DOHH2 (cell line): ENCODE data around the gene MRPL33.

Experiments used
- H3F3A ChIP-seq: fragments of 200-600 bp; sonication (generic), shearing (Covaris generic); 2 replicates; pipeline ENCODE4 v1.6.0; 2016; ENCODE audit warnings: antibody characterized with exemption, mild to moderate bottlenecking; ENCODE audit not compliant: control insufficient read depth, insufficient read depth
- H3K27ac ChIP-seq: fragments of 200-600 bp; sonication (generic); 2 replicates; pipeline ENCODE4 v1.5.1; 2014; ENCODE audit warnings: low read depth, mild to moderate bottlenecking, low read length, moderate library complexity
- H3K27me3 ChIP-seq: fragments of 200-600 bp; sonication (generic); 2 replicates; pipeline ENCODE4 v1.6.1; 2014; ENCODE audit warnings: mild to moderate bottlenecking, low read length, mixed read lengths; ENCODE audit not compliant: control insufficient read depth
- H3K36me3 ChIP-seq: fragments of 200-600 bp; sonication (generic); 2 replicates; pipeline ENCODE4 v1.6.1; 2014; ENCODE audit warnings: mild to moderate bottlenecking, low read length, moderate library complexity, mixed read lengths; ENCODE audit not compliant: control insufficient read depth
- H3K4me1 ChIP-seq: fragments of 200-600 bp; sonication (generic); 2 replicates; pipeline ENCODE4 v1.6.1; 2014; ENCODE audit warnings: mild to moderate bottlenecking, low read length, mixed read lengths; ENCODE audit not compliant: control insufficient read depth
- H3K4me2 ChIP-seq: fragments of 200-600 bp; sonication (generic); 2 replicates; pipeline ENCODE4 v1.6.0; 2014; ENCODE audit warnings: mild to moderate bottlenecking, low read length, moderate library complexity
- H3K4me3 ChIP-seq: fragments of 200-600 bp; sonication (generic); 2 replicates; pipeline ENCODE4 v1.5.1; 2014; ENCODE audit warnings: mild to moderate bottlenecking, low read length, mixed read lengths
- H3K79me2 ChIP-seq: fragments of 200-600 bp; sonication (generic); 2 replicates; pipeline ENCODE4 v1.6.1; 2014; ENCODE audit warnings: mild to moderate bottlenecking, low read length, mixed read lengths; ENCODE audit not compliant: control insufficient read depth
- H3K9me2 ChIP-seq: fragments of 200-600 bp; sonication (generic); replicated peaks from 2 replicates; pipeline ENCODE4 v1.6.1; 2014; ENCODE audit warnings: mild to moderate bottlenecking, low read length, mixed read lengths; ENCODE audit not compliant: control insufficient read depth
- H3K9me3 ChIP-seq: fragments of 200-600 bp; sonication (generic); 2 replicates; pipeline ENCODE4 v1.6.1; 2014; ENCODE audit warnings: antibody characterized with exemption, low read length, mixed read lengths; ENCODE audit not compliant: control insufficient read depth, insufficient read depth
- H4K20me1 ChIP-seq: fragments of 200-600 bp; sonication (generic); 2 replicates; pipeline ENCODE4 v1.6.0; 2014; ENCODE audit warnings: low read depth, mild to moderate bottlenecking, antibody characterized with exemption, low read length, moderate library complexity; ENCODE audit not compliant: control insufficient read depth, insufficient read depth
- CTCF ChIP-seq: fragments of 200-600 bp; sonication (generic); IDR thresholded peaks from one replicate; pipeline ENCODE4 v1.5.1; 2014; ENCODE audit warnings: antibody characterized with exemption, mild to moderate bottlenecking, low read depth, low read length; ENCODE audit not compliant: poor library complexity, severe bottlenecking
- EZH2phosphoT487 ChIP-seq: fragments of 200-600 bp; sonication (generic); IDR thresholded peaks from 2 replicates; pipeline ENCODE4 v1.6.1; 2017; ENCODE audit warnings: borderline replicate concordance, mild to moderate bottlenecking, antibody characterized with exemption, low read length, moderate library complexity, mixed read lengths

The MRPL33 gene

GRCh38 chr2:27735263-27735904, 36.1 kb upstream of the MRPL33 start:
- no peaks in the 10 kb centered on the region for H3K9me3 ChIP-seq
- TF ChIP-seq CTCF (no peak), EZH2phosphoT487 (no peak)
- H4K20me1 ChIP-seq = no peaks in the 10 kb centered on the region
- H3K4me2 ChIP-seq = no peak overlapping the region
- no peaks in the 10 kb centered on the region for H3K36me3 ChIP-seq
- H3K4me1 ChIP-seq = peaks cover 6% of the 10 kb centered on the region
- no peaks in the 10 kb centered on the region for H3K79me2 ChIP-seq
- peaks cover 11% of the 10 kb centered on the region for H3K27me3 ChIP-seq
- H3K9me2 ChIP-seq = no peaks in the 10 kb centered on the region
- no peak overlapping the region for H3K4me3 ChIP-seq
- no peaks in the 10 kb centered on the region for H3F3A ChIP-seq
- H3K27ac ChIP-seq = no peak overlapping the region

- Histone ChIP-seq H3K27ac (no peak overlapping the region), H3K4me2 (no peak overlapping the region), H3K79me2 (no peaks in the 10 kb centered on the region), H3K4me1 (no peaks in the 10 kb centered on the region), H3K9me2 (no peaks in the 10 kb centered on the region), H4K20me1 (no peaks in the 10 kb centered on the region), H3K36me3 (no peaks in the 10 kb centered on the region), H3K4me3 (no peak overlapping the region), H3K9me3 (no peaks in the 10 kb centered on the region), H3K27me3 (peaks cover 7% of the 10 kb centered on the region), H3F3A (no peaks in the 10 kb centered on the region)
- no peak for TF ChIP-seq EZH2phosphoT487
- no peak for TF ChIP-seq CTCF
These were observed 35.3 kb upstream of the MRPL33 start for GRCh38 chr2:27736031-27736889.

- H4K20me1 ChIP-seq = no peaks in the 10 kb centered on the region
- H3K4me1 ChIP-seq = no peaks in the 10 kb centered on the region
- no peaks in the 10 kb centered on the region for H3K9me3 ChIP-seq
- H3F3A ChIP-seq = no peaks in the 10 kb centered on the region
- no peaks in the 10 kb centered on the region for H3K36me3 ChIP-seq
- no peak overlapping the region for H3K4me2 ChIP-seq
- TF ChIP-seq EZH2phosphoT487 (no peak), CTCF (no peak)
- no peaks in the 10 kb centered on the region for H3K79me2 ChIP-seq
- H3K4me3 ChIP-seq = no peak overlapping the region
- H3K27me3 ChIP-seq = peaks cover 6% of the 10 kb centered on the region
- no peak overlapping the region for H3K27ac ChIP-seq
- no peaks in the 10 kb centered on the region for H3K9me2 ChIP-seq
These were observed 34.7 kb upstream of the MRPL33 start for GRCh38 chr2:27736890-27737204.
